ENCODE results near the gene MRPS18A. TPM values are rescaled to one million over a fixed set of nuclear protein-coding genes. Genes with fewer than 3 reads are reported as not detected.
A peak's percentile ranks its signal among the peaks of the same experiment; 100 is the strongest.

The MRPS18A gene
- total and polyA plus RNA-seq, 9 of the 15 experiments (the other 6 are each of a cell fraction or from before 2014, with no cell fraction given), result 87.5 to 243 (median 125) TPM

GRCh38 chr6:43724914-43725642 is 37.5 kb upstream of the MRPS18A start (continued):
- TF ChIP-seq SMARCE1 (IDR thresholded peaks at IDR 0.05), result peak; percentile 87
- peak; percentile 99 for TF ChIP-seq KLF1 (tag; IDR thresholded peaks at IDR 0.05)
- TF ChIP-seq MYNN (IDR thresholded peaks at IDR 0.05), result peak; percentile 97
- TF ChIP-seq MYNN (CRISPR knock-in tag; IDR thresholded peaks at IDR 0.05), result no peak
- TF ChIP-seq ARID2 (IDR thresholded peaks at IDR 0.05), result no peak
- no peak for TF ChIP-seq ZNF75A (CRISPR knock-in tag; IDR thresholded peaks at IDR 0.05)
- peak; percentile 76 for TF ChIP-seq ZBTB12 (CRISPR knock-in tag; IDR thresholded peaks at IDR 0.05)
- TF ChIP-seq, protein P1, sequence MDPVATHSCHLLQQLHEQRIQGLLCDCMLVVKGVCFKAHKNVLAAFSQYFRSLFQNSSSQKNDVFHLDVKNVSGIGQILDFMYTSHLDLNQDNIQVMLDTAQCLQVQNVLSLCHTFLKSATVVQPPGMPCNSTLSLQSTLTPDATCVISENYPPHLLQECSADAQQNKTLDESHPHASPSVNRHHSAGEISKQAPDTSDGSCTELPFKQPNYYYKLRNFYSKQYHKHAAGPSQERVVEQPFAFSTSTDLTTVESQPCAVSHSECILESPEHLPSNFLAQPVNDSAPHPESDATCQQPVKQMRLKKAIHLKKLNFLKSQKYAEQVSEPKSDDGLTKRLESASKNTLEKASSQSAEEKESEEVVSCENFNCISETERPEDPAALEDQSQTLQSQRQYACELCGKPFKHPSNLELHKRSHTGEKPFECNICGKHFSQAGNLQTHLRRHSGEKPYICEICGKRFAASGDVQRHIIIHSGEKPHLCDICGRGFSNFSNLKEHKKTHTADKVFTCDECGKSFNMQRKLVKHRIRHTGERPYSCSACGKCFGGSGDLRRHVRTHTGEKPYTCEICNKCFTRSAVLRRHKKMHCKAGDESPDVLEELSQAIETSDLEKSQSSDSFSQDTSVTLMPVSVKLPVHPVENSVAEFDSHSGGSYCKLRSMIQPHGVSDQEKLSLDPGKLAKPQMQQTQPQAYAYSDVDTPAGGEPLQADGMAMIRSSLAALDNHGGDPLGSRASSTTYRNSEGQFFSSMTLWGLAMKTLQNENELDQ (CRISPR knock-in tag; IDR thresholded peaks at IDR 0.05; ENCODE audit: borderline replicate concordance), result no peak
- peak; percentile 84 for TF ChIP-seq DPF2 (IDR thresholded peaks at IDR 0.05)
- TF ChIP-seq ZNF436 (CRISPR knock-in tag; IDR thresholded peaks at IDR 0.05), result no peak
- TF ChIP-seq RUNX1 (IDR thresholded peaks at IDR 0.05; ENCODE audit: low read depth), result peak; percentile 84; the same call in 1 of the 2 replicates
- TF ChIP-seq EP400 (IDR thresholded peaks at IDR 0.05), result peak; percentile 99
- TF ChIP-seq ZBTB1 (CRISPR knock-in tag; IDR thresholded peaks at IDR 0.05; ENCODE audit: borderline replicate concordance, low read depth), result peak; percentile 96
- peak; percentile 95 for TF ChIP-seq TAF9B (IDR thresholded peaks at IDR 0.05; ENCODE audit: partially characterized antibody)
- no peak for TF ChIP-seq RFX1 (IDR thresholded peaks at IDR 0.05)
- peak; percentile 93 for TF ChIP-seq ZBTB2 (IDR thresholded peaks at IDR 0.05)
- TF ChIP-seq, protein P2, sequence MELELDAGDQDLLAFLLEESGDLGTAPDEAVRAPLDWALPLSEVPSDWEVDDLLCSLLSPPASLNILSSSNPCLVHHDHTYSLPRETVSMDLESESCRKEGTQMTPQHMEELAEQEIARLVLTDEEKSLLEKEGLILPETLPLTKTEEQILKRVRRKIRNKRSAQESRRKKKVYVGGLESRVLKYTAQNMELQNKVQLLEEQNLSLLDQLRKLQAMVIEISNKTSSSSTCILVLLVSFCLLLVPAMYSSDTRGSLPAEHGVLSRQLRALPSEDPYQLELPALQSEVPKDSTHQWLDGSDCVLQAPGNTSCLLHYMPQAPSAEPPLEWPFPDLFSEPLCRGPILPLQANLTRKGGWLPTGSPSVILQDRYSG (tag; conservative IDR thresholded peaks at IDR 0.05; ENCODE audit: low read depth), result no peak
- TF ChIP-seq SMC3 (conservative IDR thresholded peaks at IDR 0.05; ENCODE audit: insufficient read depth, low read depth, low read length), result 0 out of 2 replicates have a peak, but pooled peaks have one; percentile 4
- TF ChIP-seq ZFX (CRISPR knock-in tag; IDR thresholded peaks at IDR 0.05), result peak; percentile 67
- TF ChIP-seq FOSL1 (tag; conservative IDR thresholded peaks at IDR 0.05), result peak; percentile 67
- TF ChIP-seq CXXC5 (CRISPR knock-in tag; IDR thresholded peaks at IDR 0.05), result peak; percentile 94
- no peak for TF ChIP-seq BACH1 (tag; IDR thresholded peaks at IDR 0.05)
